OCI-LY3 (cell line): ENCODE measurements around the gene KDM5C.

ENCODE experiments used
- H2AFZ ChIP-seq: fragments of 200-600, 300-600 bp; shearing (Covaris generic); 2 replicates; pipeline ENCODE4 v1.6.0; 2014; ENCODE audit warnings: antibody characterized with exemption, low read depth, low read length
- H3K27ac ChIP-seq: fragments of 200-600, 300-600 bp; sonication (generic); 2 replicates; pipeline ENCODE4 v1.5.1; 2014; ENCODE audit warnings: mild to moderate bottlenecking, low read length, moderate library complexity, mixed read lengths
- H3K27me3 ChIP-seq: fragments of 200-600, 300-600 bp; sonication (generic); 2 replicates; pipeline ENCODE4 v1.6.1; 2014; ENCODE audit warnings: low read depth, low read length, mixed read lengths
- H3K36me3 ChIP-seq: fragments of 200-600, 300-600 bp; sonication (generic); replicated peaks from 2 replicates; pipeline ENCODE3; 2014; ENCODE audit warnings: low read depth, low read length, mixed read lengths
- H3K4me1 ChIP-seq: fragments of 300-600, 200-600 bp; sonication (generic); 2 replicates; pipeline ENCODE4 v1.6.1; 2014; ENCODE audit warnings: low read length, mixed read lengths
- H3K4me2 ChIP-seq: fragments of 200-600, 300-600 bp; sonication (generic); 2 replicates; pipeline ENCODE4 v1.6.1; 2014; ENCODE audit warnings: low read length, mixed read lengths
- H3K4me3 ChIP-seq: fragments of 300-600, 200-600 bp; sonication (generic); 2 replicates; pipeline ENCODE4 v1.5.1; 2014; ENCODE audit warnings: antibody characterized with exemption, mild to moderate bottlenecking, low read length, moderate library complexity
- H3K79me2 ChIP-seq: fragments of 300-600, 200-600 bp; shearing (Covaris generic); 2 replicates; pipeline ENCODE4 v1.6.1; 2014; ENCODE audit warnings: mild to moderate bottlenecking, low read length, mixed read lengths
- H3K9ac ChIP-seq: fragments of 300-600, 200-600 bp; shearing (Covaris generic); 2 replicates; pipeline ENCODE4 v1.6.0; 2014; ENCODE audit warnings: mild to moderate bottlenecking, low read length, moderate library complexity
- H3K9me3 ChIP-seq: fragments of 200-600, 300-600 bp; shearing (Covaris generic); 2 replicates; pipeline ENCODE4 v1.6.1; 2014; ENCODE audit warnings: low read length, mixed read lengths; ENCODE audit not compliant: insufficient read depth
- H4K20me1 ChIP-seq: fragments of 200-600, 300-600 bp; sonication (generic); 2 replicates; pipeline ENCODE4 v1.6.1; 2016; ENCODE audit warnings: low read length, mixed read lengths; ENCODE audit not compliant: insufficient read depth
- CTCF ChIP-seq: fragments of 200-600, 300-600 bp; sonication (generic); IDR thresholded peaks from 2 replicates; pipeline ENCODE4 v1.5.1; 2014; ENCODE audit warnings: antibody characterized with exemption, low read length, low read depth
- EZH2phosphoT487 ChIP-seq: fragments of 200-600 bp; shearing (Covaris generic); IDR thresholded peaks from 2 replicates; pipeline ENCODE4 v1.6.1; 2018; ENCODE audit warnings: antibody characterized with exemption, mixed run types, low read depth

KDM5C gene

GRCh38 chrX:53196678-53197077 is 28.3 kb downstream of the KDM5C start:
- peaks cover 38% of the 10 kb centered on the region for H3K36me3 ChIP-seq

GRCh38 chrX:53195401-53195800 is 29.6 kb downstream of the KDM5C start:
- Histone ChIP-seq H3K79me2 (no peaks in the 10 kb centered on the region), H3K27me3 (no peaks in the 10 kb centered on the region), H3K9me3 (no peaks in the 10 kb centered on the region), H3K4me1 (no peaks in the 10 kb centered on the region), H3K27ac (no peak overlapping the region), H4K20me1 (no peaks in the 10 kb centered on the region), H2AFZ (no peak overlapping the region), H3K36me3 (peaks cover 29% of the 10 kb centered on the region), H3K4me2 (no peak overlapping the region), H3K4me3 (no peak overlapping the region), H3K9ac (no peak overlapping the region)
- TF ChIP-seq CTCF (no peak), EZH2phosphoT487 (no peak)

More at GRCh38 chrX:53196678-53197077, 28.3 kb downstream of the KDM5C start:
- H3K27ac ChIP-seq = no peak overlapping the region
- no peak for TF ChIP-seq CTCF
- no peak for TF ChIP-seq EZH2phosphoT487
- no peak overlapping the region for H3K4me3 ChIP-seq
- H2AFZ ChIP-seq = no peak overlapping the region
- no peaks in the 10 kb centered on the region for H3K9me3 ChIP-seq
- H3K4me1 ChIP-seq = no peaks in the 10 kb centered on the region
- H4K20me1 ChIP-seq = no peaks in the 10 kb centered on the region
- no peaks in the 10 kb centered on the region for H3K27me3 ChIP-seq
- H3K4me2 ChIP-seq = no peak overlapping the region
- H3K9ac ChIP-seq = no peak overlapping the region
- H3K79me2 ChIP-seq = no peaks in the 10 kb centered on the region

- no peaks in the 10 kb centered on the region for H4K20me1 ChIP-seq
- H3K4me3 ChIP-seq = no peak overlapping the region
- H3K36me3 ChIP-seq = peaks cover 25% of the 10 kb centered on the region
- H3K9me3 ChIP-seq = no peaks in the 10 kb centered on the region
- H2AFZ ChIP-seq = no peak overlapping the region
- H3K4me2 ChIP-seq = no peak overlapping the region
- no peak overlapping the region for H3K9ac ChIP-seq
- H3K79me2 ChIP-seq = no peaks in the 10 kb centered on the region
- H3K27ac ChIP-seq = no peak overlapping the region
- TF ChIP-seq EZH2phosphoT487 = no peak
- no peak for TF ChIP-seq CTCF
- no peaks in the 10 kb centered on the region for H3K27me3 ChIP-seq
- peaks cover 10% of the 10 kb centered on the region for H3K4me1 ChIP-seq
Measured at GRCh38 chrX:53194308-53194707, 30.7 kb downstream of the KDM5C start.

GRCh38 chrX:53193093-53193492 is 31.9 kb downstream of the KDM5C start:
- no peaks in the 10 kb centered on the region for H3K79me2 ChIP-seq
- H3K9ac ChIP-seq = no peak overlapping the region
- TF ChIP-seq CTCF (no peak), EZH2phosphoT487 (no peak)
- H3K4me1 ChIP-seq = peaks cover 20% of the 10 kb centered on the region
- H3K27ac ChIP-seq = no peak overlapping the region
- no peaks in the 10 kb centered on the region for H4K20me1 ChIP-seq
- H3K4me2 ChIP-seq = no peak overlapping the region
- peaks cover 20% of the 10 kb centered on the region for H3K36me3 ChIP-seq
- no peaks in the 10 kb centered on the region for H3K9me3 ChIP-seq
- H2AFZ ChIP-seq = no peak overlapping the region
- H3K4me3 ChIP-seq = no peak overlapping the region
- H3K27me3 ChIP-seq = no peaks in the 10 kb centered on the region
